Activated T-cell treated with anti-CD3 and anti-CD28 coated beads for 48 hours (primary cell): ENCODE data around the gene SLC34A2.

Experiments used
- DNase-seq: peaks from one replicate; pipeline ENCODE4 v3.0.0-alpha.2; 2020; ENCODE audit warnings: low read depth

Gene SLC34A2

GRCh38 chr4:25727711-25728493 lies 72.3 kb downstream of the SLC34A2 start:
- no peak for DNase-seq
